Psoas muscle (tissue), 8 donors: Measurements from ENCODE around the gene ISG20L2. TPM values are rescaled to one million over a fixed set of nuclear protein-coding genes. Genes with fewer than 3 reads are reported as not detected.

Source experiments
- ATAC-seq, 4 donors: fragments of 200-7000 bp; cut with Tn5 transposase; one replicate each; pipeline ENCODE4 v1.9.1; 2020; ENCODE audit warnings: moderate library complexity in 3 of 4, mild to moderate bottlenecking in 2 of 4
- DNase-seq, 2 donors: peaks; one replicate each; pipeline ENCODE4 v3.0.0-alpha.2; 2020
- H3K27ac ChIP-seq: fragments of 200-600 bp; one replicate; pipeline ENCODE4 v1.8.0; 2022
- H3K27me3 ChIP-seq, 3 donors: fragments of 200-600 bp in 1 of 3; one replicate each; pipeline versions ENCODE4 v1.6.1 to v1.8.0; 2013 to 2022; ENCODE audit warnings: low read length in 2 of 3, mild to moderate bottlenecking in 2 of 3, moderate library complexity in 1 of 3; ENCODE audit not compliant: insufficient read depth in 3 of 3
- H3K36me3 ChIP-seq, 2 donors: fragments of 200-600 bp in 1 of 2; one replicate each; pipeline versions ENCODE4 v1.6.1 to v1.8.0; 2013 to 2022; ENCODE audit warnings: low read depth in 1 of 2, mild to moderate bottlenecking in 1 of 2, moderate library complexity in 1 of 2; ENCODE audit not compliant: insufficient read depth in 1 of 2
- H3K4me1 ChIP-seq: fragments of 200-600 bp; one replicate; pipeline ENCODE4 v1.8.0; 2022
- H3K4me3 ChIP-seq: fragments of 200-600 bp; one replicate; pipeline ENCODE4 v1.8.0; 2022; ENCODE audit warnings: mild to moderate bottlenecking
- H3K9me3 ChIP-seq: fragments of 200-600 bp; one replicate; pipeline ENCODE4 v1.8.0; 2022
- WGBS, 3 donors: extraction: QIAGEN DNeasy Blood & Tissue Kit; methylation state at CpG; one replicate each; pipeline versions ENCODE4 v1.1.6 to v1.1.7; 2013; 5-methylcytosine and 5-hydroxymethylcytosine counted together
- intact Hi-C, 2 donors: fragments of 100-400 bp; cut with DNase I; formaldehyde crosslinking; loops; one replicate each; pipeline versions ENCODE4 v1.11.0 to v1.14.2; 2022
- polyA plus RNA-seq, 3 donors: library from polyadenylated mRNA; stranded (reverse); fragments of 200-250 nt; gene quantifications; one replicate each; pipeline ENCODE4 v1.2.3, GENCODE V29; 2013
- total RNA-seq, 4 donors: library from RNA; stranded (reverse); fragmentation: NEBNext Ultra II Directional in 2 of 4; extraction: Animal tissue kit (Norgen Biotek cat#: 25700) in 2 of 4; gene quantifications; one replicate each; pipeline versions ENCODE4 v1.2.1 to v1.2.4, GENCODE V29; 2021 to 2023
- TF ChIP-seq, protein P1 (sequence below): fragments of 200-600 bp; IDR thresholded peaks from one replicate; pipeline ENCODE4 v1.8.0; 2022; ENCODE audit warnings: antibody characterized with exemption
- donor health status: healthy with polysubstance abuse.
- donor health status: DM: no; HTN: no; CAD: no; lungs with moderate emphysema.
- donor health status: Bipolar disorder and iron deficiency.
- donor health status: healthy.
- donor health status: DM: yes; HTN: yes; CAD: no.
- donor health status: DM: no; HTN: no; CAD: no.
- donor health status: DM: no; HTN: no; CAD: no.
- donor health status: DM: yes; HTN: yes; CAD: no.

Gene ISG20L2
- total and polyA plus RNA-seq, 7 donors = 7.4 to 20.4 (median 18.2) TPM

DNA sequence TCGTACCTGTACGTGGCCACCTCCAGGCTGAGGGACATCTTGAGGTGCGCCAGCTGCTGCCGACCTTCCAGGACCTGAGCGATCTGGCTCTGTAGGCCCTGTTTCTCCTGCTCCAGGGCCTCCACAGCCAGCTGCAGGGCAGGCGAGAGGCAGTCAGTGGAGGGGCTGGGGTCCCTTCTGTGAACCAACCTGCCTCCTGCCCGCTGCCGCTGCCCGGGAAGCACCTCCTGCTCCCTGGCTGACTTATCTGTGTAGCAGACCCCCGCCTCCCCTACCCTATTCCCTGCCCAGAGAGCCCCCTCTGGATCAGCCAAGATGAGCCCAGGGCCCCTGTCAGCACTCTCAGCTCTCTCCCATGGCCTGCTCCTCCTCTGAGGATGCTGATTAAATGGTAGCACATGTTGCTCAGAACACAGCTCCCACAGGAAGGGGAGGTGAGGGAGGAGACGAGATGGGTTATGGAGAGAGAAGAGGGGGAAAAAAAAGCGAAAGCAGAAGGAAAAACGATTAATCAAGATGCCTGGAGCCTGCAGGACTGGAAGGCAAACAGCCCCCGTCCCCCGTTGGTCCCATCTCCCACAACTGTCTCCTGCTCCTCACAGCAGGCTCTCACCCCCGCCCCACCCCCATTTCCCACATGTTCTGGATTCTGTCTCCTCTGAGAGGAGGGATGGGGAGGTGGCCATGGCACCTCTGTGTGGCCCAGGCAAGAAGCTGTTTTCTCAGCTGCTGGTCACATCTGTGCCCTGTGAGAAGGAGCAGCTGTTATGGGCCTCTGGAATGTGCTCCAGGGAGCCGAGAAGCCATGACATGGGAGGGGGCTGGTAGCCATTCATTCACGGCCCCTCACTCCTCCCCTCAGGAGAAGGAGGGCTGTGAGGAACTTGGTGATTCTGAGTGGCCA, 53.1 kb downstream of the ISG20L2 start:
- H3K4me1 ChIP-seq = peaks cover 51% of the 10 kb centered on the region
- ATAC-seq (peak in 2 of 4 donors; percentile 12 to 22), DNase-seq (peak; percentile 32 to 44)
- peaks cover 0 to 34% of the 10 kb centered on the region in 2 donors for H3K36me3 ChIP-seq
- H3K9me3 ChIP-seq = no peaks in the 10 kb centered on the region
- peak overlapping the region; percentile 80 for H3K27ac ChIP-seq
- H3K4me3 ChIP-seq = peak overlapping the region; percentile 74
- intact Hi-C loops = loop anchor here in 1 of 2 donors (1.0 kb wide), 1 partner anchor 8 kb away; no protein-coding TSS in a partner anchor
- TF ChIP-seq, protein P1, sequence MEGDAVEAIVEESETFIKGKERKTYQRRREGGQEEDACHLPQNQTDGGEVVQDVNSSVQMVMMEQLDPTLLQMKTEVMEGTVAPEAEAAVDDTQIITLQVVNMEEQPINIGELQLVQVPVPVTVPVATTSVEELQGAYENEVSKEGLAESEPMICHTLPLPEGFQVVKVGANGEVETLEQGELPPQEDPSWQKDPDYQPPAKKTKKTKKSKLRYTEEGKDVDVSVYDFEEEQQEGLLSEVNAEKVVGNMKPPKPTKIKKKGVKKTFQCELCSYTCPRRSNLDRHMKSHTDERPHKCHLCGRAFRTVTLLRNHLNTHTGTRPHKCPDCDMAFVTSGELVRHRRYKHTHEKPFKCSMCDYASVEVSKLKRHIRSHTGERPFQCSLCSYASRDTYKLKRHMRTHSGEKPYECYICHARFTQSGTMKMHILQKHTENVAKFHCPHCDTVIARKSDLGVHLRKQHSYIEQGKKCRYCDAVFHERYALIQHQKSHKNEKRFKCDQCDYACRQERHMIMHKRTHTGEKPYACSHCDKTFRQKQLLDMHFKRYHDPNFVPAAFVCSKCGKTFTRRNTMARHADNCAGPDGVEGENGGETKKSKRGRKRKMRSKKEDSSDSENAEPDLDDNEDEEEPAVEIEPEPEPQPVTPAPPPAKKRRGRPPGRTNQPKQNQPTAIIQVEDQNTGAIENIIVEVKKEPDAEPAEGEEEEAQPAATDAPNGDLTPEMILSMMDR = no peak
- WGBS, 3 donors = 50 to 62% (median 58%) methylated on average over 18 of the region's 18 CpGs
- peaks cover 0 to 9% (median 0%) of the 10 kb centered on the region in 3 donors for H3K27me3 ChIP-seq

DNA sequence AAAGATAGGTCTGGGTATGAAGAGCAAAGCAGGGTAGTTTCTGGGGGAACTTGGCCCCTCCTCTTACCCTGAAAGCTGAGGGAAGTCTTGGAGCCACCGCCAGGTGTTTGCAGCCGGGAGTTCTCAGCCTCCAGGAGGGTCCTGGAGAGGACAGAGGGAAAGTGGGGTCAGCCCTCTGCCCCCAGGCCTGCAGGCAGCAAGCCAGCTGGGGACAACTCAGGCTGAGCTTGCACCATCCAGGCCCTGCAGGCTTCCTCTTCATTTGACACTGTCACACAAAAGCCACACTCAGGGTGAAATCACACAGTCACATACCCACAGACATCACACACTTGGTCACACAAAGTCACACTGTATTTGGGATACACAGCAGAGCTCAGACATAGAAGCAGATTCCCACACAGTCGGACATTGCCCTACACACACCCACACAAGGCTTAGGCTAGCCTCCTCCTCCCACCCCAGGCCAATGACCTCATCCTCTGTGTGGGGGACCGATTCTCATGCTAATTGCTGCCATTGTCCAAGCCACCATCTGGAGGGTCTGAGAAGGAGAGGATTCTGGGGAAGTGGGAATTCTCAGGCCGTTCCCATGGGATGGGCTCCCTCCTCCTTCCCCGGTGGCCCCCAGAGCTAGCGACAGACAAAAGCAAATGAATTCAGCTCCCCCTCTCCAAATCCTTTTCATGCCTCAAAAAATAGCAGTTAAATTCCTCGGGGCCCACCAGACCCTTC, 55.0 kb downstream of the ISG20L2 start:
- peak overlapping the region; percentile 46 for H3K27ac ChIP-seq
- peaks cover 0 to 34% of the 10 kb centered on the region in 2 donors for H3K36me3 ChIP-seq
- H3K4me3 ChIP-seq = peak overlapping the region; percentile 74

More for the DNA sequence above, 55.0 kb downstream of the ISG20L2 start:
- TF ChIP-seq, protein P1 = no peak
- no peaks in the 10 kb centered on the region for H3K27me3 ChIP-seq
- H3K4me1 ChIP-seq = peaks cover 70% of the 10 kb centered on the region
- no peak for DNase-seq
- intact Hi-C loops = no loop called here
- 61 to 62% (median 61%) methylated on average over 8 of the region's 8 CpGs for WGBS, 3 donors
- no peak for ATAC-seq
- no peaks in the 10 kb centered on the region for H3K9me3 ChIP-seq

Other genes with a start within 250 kb of the ISG20L2 start
- 100 to 1,000 TPM; 126 to 258 (median 188) TPM for gene MEF2D, start 228.0 kb downstream of the ISG20L2 start, total RNA-seq
- gene MEF2D, start 228.0 kb downstream of the ISG20L2 start, polyA plus RNA-seq = 10 to 100 TPM; 43.1 to 65.3 (median 58.4) TPM
- gene IQGAP3, start 156.2 kb downstream of the ISG20L2 start, total RNA-seq = under 1 TPM; 0.07 to 0.24 (median 0.16) TPM
- gene IQGAP3, start 156.2 kb downstream of the ISG20L2 start, polyA plus RNA-seq = under 1 TPM; 0.01 to 0.17 (median 0.04) TPM
- gene TTC24, start 149.0 kb downstream of the ISG20L2 start, total RNA-seq = under 1 TPM in 1 of 4 donors, not detected in 3; 0.69 TPM
- under 1 TPM in 2 of 3 donors, not detected in 1; 0.12 to 0.13 TPM for gene TTC24, start 149.0 kb downstream of the ISG20L2 start, polyA plus RNA-seq
- 10 to 100 TPM; 44.3 to 77.5 (median 70.8) TPM for gene NAXE, start 137.0 kb downstream of the ISG20L2 start, total RNA-seq
- gene NAXE, start 137.0 kb downstream of the ISG20L2 start, polyA plus RNA-seq = 10 to 100 TPM; 62.6 to 74.4 (median 67.5) TPM
- 10 to 100 TPM; 30.6 to 77.5 (median 69.6) TPM for gene GPATCH4, start 127.3 kb downstream of the ISG20L2 start, total RNA-seq
- 100 to 1,000 TPM in 2 of 3 donors, 10 to 100 TPM in 1; 55.0 to 110 (median 103) TPM for gene GPATCH4, start 127.3 kb downstream of the ISG20L2 start, polyA plus RNA-seq
- gene HAPLN2, start 109.4 kb downstream of the ISG20L2 start, total RNA-seq = 1 to 10 TPM in 1 of 4 donors, under 1 TPM in 3; 0.28 to 2.2 (median 0.58) TPM
- under 1 TPM; 0.56 to 0.79 (median 0.61) TPM for gene HAPLN2, start 109.4 kb downstream of the ISG20L2 start, polyA plus RNA-seq
- gene BCAN, start 86.6 kb downstream of the ISG20L2 start, total RNA-seq = under 1 TPM in 2 of 4 donors, not detected in 2; 0.27 to 0.36 TPM
- gene BCAN, start 86.6 kb downstream of the ISG20L2 start, polyA plus RNA-seq = under 1 TPM in 2 of 3 donors, not detected in 1; 0.06 to 0.08 TPM
- gene NES, start 51.4 kb downstream of the ISG20L2 start, total RNA-seq = 100 to 1,000 TPM in 1 of 4 donors, 10 to 100 TPM in 3; 40.5 to 581 (median 80.2) TPM
- gene NES, start 51.4 kb downstream of the ISG20L2 start, polyA plus RNA-seq = 10 to 100 TPM; 12.3 to 23.8 (median 17.2) TPM
- 1 to 10 TPM in 2 of 4 donors, under 1 TPM in 1, not detected in 1; 0.71 to 1.7 (median 1.6) TPM for gene CRABP2, start 23.2 kb downstream of the ISG20L2 start, total RNA-seq
- under 1 TPM; 0.13 to 0.57 (median 0.53) TPM for gene CRABP2, start 23.2 kb downstream of the ISG20L2 start, polyA plus RNA-seq
- 10 to 100 TPM; 18.5 to 32.1 (median 28.5) TPM for gene METTL25B, start 297 bp downstream of the ISG20L2 start, total RNA-seq
- gene METTL25B, start 297 bp downstream of the ISG20L2 start, polyA plus RNA-seq = 10 to 100 TPM; 22.1 to 31.5 (median 27.0) TPM
- gene MRPL24, start 12.3 kb upstream of the ISG20L2 start, total RNA-seq = 100 to 1,000 TPM in 2 of 4 donors, 10 to 100 TPM in 2; 86.1 to 137 (median 99.8) TPM
- gene MRPL24, start 12.3 kb upstream of the ISG20L2 start, polyA plus RNA-seq = 100 to 1,000 TPM; 140 to 174 (median 146) TPM
- 100 to 1,000 TPM; 164 to 240 (median 208) TPM for gene HDGF, start 22.9 kb upstream of the ISG20L2 start, total RNA-seq
- 100 to 1,000 TPM; 161 to 367 (median 163) TPM for gene HDGF, start 22.9 kb upstream of the ISG20L2 start, polyA plus RNA-seq
- 10 to 100 TPM; 43.7 to 69.3 (median 64.0) TPM for gene PRCC, start 38.8 kb upstream of the ISG20L2 start, total RNA-seq
- gene PRCC, start 38.8 kb upstream of the ISG20L2 start, polyA plus RNA-seq = 100 to 1,000 TPM in 1 of 3 donors, 10 to 100 TPM in 2; 46.8 to 107 (median 72.0) TPM
- under 1 TPM; 0.37 to 0.82 (median 0.60) TPM for gene SH2D2A, start 88.1 kb upstream of the ISG20L2 start, total RNA-seq
- gene SH2D2A, start 88.1 kb upstream of the ISG20L2 start, polyA plus RNA-seq = under 1 TPM in 2 of 3 donors, not detected in 1; 0.25 to 0.26 TPM
- gene INSRR, start 130.4 kb upstream of the ISG20L2 start, total RNA-seq = under 1 TPM in 1 of 4 donors, not detected in 3; 0.07 TPM
- under 1 TPM in 1 of 3 donors, not detected in 2; under 0.01 TPM for gene INSRR, start 130.4 kb upstream of the ISG20L2 start, polyA plus RNA-seq
- gene NTRK1, start 132.1 kb upstream of the ISG20L2 start, total RNA-seq = under 1 TPM; 0.16 to 0.92 (median 0.44) TPM
- gene NTRK1, start 132.1 kb upstream of the ISG20L2 start, polyA plus RNA-seq = under 1 TPM; 0.07 to 0.65 (median 0.58) TPM
- 1 to 10 TPM; 3.8 to 7.3 (median 4.1) TPM for gene PEAR1, start 165.0 kb upstream of the ISG20L2 start, total RNA-seq
- gene PEAR1, start 165.0 kb upstream of the ISG20L2 start, polyA plus RNA-seq = 1 to 10 TPM; 2.1 to 4.6 (median 2.6) TPM
- gene LRRC71, start 191.9 kb upstream of the ISG20L2 start, total RNA-seq = not detected
- gene LRRC71, start 191.9 kb upstream of the ISG20L2 start, polyA plus RNA-seq = under 1 TPM in 2 of 3 donors, not detected in 1; 0.03 TPM